Omental fat pad (tissue), 4 donors: Measurements from ENCODE around the gene ABR. TPM values are rescaled to one million over a fixed set of nuclear protein-coding genes. Genes with fewer than 3 reads are reported as not detected.
"Not testable (repeated sequence)": the region's sequence is repeated elsewhere in the genome, so short reads cannot be mapped to it uniquely, and the experiment has no call there.

Experiments used
- ATAC-seq: fragments of 150-250 bp; one replicate; pipeline ENCODE4 v1.9.1; 2016; ENCODE audit warnings: mild to moderate bottlenecking, moderate library complexity; ENCODE audit not compliant: low FRiP score
- DNase-seq: peaks from one replicate; pipeline ENCODE4 v3.0.0-alpha.2; 2019; ENCODE audit warnings: low spot score
- total RNA-seq, 4 donors: library from RNA; depleted of rRNA; stranded (reverse); fragments of >200 nt; gene quantifications; one replicate each; pipeline ENCODE4 v1.1.0, GENCODE V29; 2016
- TF ChIP-seq, protein P1 (sequence below), 3 donors: fragments of 450-650 bp; IDR thresholded peaks; one replicate each; pipeline ENCODE4 v1.5.1; 2016 to 2017; ENCODE audit warnings: antibody characterized with exemption in 3 of 3, mild to moderate bottlenecking in 3 of 3, moderate library complexity in 2 of 3

Gene ABR
- total RNA-seq, 4 donors from 2014 or later: 51.1 to 92.1 (median 75.8) TPM

DNA sequence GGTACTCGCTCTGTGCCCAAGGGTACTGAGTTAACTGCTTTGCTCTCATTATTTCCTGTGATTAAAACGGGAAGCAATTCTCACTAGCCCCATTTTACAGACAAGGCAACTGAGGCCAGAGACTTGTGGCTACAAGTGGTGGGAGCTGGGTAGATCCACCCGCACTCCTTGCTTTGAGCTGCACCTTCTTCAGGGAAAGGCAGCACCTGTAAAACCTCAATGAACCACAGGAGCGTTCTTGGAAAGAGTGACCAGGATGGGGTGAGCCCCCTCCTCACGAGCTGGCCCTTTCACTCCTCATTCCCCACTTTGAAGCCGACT lies 102.8 kb downstream of the ABR start:
- DNase-seq (no peak), ATAC-seq (no peak)
- TF ChIP-seq, protein P1, sequence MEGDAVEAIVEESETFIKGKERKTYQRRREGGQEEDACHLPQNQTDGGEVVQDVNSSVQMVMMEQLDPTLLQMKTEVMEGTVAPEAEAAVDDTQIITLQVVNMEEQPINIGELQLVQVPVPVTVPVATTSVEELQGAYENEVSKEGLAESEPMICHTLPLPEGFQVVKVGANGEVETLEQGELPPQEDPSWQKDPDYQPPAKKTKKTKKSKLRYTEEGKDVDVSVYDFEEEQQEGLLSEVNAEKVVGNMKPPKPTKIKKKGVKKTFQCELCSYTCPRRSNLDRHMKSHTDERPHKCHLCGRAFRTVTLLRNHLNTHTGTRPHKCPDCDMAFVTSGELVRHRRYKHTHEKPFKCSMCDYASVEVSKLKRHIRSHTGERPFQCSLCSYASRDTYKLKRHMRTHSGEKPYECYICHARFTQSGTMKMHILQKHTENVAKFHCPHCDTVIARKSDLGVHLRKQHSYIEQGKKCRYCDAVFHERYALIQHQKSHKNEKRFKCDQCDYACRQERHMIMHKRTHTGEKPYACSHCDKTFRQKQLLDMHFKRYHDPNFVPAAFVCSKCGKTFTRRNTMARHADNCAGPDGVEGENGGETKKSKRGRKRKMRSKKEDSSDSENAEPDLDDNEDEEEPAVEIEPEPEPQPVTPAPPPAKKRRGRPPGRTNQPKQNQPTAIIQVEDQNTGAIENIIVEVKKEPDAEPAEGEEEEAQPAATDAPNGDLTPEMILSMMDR (IDR thresholded peaks at IDR 0.05): no peak

DNA sequence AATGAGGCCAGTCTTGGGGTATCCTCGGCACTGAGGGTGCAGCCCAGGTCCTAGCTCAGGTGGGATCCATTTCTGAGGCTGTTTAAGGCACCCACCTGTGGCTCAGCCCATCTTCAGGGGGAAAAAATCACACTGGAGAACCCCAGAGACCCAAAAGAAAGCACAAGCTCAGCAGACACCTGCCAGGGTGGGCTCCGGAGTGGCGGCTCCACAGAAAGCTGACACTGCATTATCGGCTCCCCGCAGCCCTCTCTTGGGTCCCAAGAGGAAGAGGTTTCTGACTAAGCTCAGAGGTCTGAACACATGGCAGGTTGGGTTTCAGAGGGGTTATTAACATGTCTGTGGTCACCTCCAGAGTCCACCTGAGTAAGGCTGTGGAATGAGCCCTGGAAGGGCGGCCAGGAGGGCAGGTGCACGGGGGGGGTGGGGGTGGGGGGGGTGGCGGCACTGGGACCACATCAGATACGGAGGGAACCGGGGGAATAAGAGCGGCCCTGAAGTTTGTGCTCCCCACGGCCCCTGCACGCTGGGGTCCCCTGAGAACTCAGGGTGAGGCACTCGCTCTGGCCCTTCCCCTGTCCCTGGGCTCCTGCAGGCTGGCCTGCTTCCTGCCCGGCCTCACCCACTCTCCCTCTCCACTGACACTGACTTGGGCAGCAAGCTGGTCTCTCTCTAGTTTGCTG lies 103.3 kb downstream of the ABR start:
- TF ChIP-seq, protein P1 (IDR thresholded peaks at IDR 0.05): no peak
- ATAC-seq: no peak
- DNase-seq: no peak

DNA sequence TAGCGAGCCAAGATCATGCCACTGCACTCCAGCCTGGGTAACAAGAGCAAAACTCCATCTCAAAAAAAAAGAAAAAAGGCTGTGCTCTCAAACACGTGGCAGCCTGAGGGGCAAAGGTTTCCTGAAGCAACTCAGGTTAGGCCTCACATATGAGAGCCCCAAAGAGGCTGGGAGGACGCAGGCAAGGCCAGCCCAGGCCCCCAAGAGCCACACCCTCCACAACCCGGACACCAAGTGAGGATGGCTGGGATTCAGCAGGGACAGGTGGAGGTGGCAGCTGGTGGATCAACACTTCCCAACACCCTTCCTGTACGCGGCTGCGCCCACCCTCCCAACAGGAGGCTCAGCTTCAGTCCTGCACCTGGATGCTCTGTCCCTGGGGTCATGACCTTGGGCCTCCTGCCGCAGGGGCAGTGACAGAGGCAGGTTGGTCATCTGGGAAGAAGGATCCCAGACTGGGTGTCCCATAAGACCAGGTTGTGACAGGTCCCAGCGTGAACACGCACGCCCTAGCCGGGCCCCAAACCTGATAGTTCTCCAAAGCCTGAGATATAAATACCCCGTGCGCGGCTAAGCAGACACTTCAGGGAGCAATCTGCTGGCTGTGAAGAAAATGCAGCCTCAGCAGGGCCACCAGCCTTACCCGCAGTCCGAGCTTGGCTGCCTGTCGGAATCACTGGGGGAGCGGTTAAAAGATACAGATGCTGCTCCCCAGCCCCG lies 104.7 kb downstream of the ABR start:
- no peak for ATAC-seq
- no peak for DNase-seq
- TF ChIP-seq, protein P1 (IDR thresholded peaks at IDR 0.05): no peak

- not testable (repeated sequence) for DNase-seq
These were observed 105.7 kb downstream of the ABR start for GRCh38 chr17:1073963-1074625.

DNA sequence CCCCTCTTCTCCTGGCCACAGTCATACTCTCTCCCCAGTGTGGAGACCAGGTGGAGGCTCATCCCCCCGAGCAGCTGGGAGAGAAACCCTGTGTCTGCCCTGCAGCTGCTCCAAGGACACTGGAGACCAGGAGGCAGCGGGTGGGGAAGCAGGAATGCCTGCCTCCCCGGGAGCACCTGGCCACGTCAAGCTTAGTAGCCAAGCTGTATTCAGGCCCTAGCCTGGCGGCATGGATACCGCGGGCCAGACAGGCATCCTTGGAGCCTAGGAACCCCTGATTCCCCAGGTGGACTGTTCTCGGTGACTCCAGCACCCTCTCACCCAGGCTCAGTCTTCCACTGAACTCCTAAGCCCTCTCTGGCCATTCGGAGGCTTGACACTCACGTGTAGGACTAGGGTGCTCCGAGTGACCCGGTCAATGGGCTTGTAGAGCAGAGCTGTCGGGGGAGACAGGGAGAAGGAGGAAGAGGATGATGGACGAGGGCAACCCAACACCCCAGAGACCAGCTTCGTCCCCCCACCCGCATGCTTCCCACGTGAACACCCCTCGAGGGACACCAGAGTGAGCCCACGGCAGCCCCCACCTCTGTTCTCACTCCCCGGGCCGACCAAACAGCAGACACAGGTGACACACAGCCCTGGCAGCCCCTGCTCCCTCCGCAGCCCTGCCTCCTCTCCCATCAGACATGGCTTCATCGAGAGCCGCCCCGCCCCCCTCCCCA lies 106.4 kb downstream of the ABR start:
- TF ChIP-seq, protein P1 (IDR thresholded peaks at IDR 0.05): no peak
- DNase-seq (no peak), ATAC-seq (peak; percentile 1)

More at GRCh38 chr17:1073963-1074625, 105.7 kb downstream of the ABR start:
- ATAC-seq: not testable (repeated sequence)

DNA sequence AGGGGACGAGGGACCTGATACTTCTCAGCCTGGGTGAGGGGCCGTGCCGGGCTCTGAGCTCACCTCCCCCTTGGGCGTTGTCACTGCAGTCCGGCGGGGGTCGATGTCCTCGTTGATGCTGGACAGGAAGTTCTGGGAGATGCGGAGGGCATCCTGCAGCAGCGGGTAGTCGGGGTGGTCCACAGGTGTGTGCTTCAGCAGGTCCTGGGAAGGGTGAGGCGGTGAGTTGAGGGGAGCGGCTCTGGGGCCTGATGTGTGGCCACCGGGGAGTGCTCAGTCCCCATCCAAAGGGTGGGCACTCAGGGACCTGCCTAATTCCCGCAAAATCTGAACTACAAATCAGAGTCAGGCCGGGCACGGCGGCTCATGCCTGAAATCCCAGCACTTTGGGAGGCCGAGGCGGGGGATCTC lies 107.2 kb downstream of the ABR start:
- ATAC-seq (no peak), DNase-seq (no peak)
- TF ChIP-seq, protein P1 (IDR thresholded peaks at IDR 0.05): no peak
